H1 (cell line): Measurements from ENCODE around the gene SEC23IP. TPM values are rescaled to one million over a fixed set of nuclear protein-coding genes. Genes with fewer than 3 reads are reported as not detected.

Experiments used
- CTCF ChIA-PET: fragments of 300-600 bp; sonication (Branson Sonifier 250); formaldehyde crosslinking; loops from one replicate; lab custom pipeline; 2021; ENCODE audit not compliant: partially characterized antibody; lab: Charles Lee
- POLR2A ChIA-PET: fragments of 300-600 bp; sonication (Branson Sonifier 250); formaldehyde crosslinking; loops from one replicate; lab custom pipeline; 2021; ENCODE audit warnings: inconsistent platforms; ENCODE audit not compliant: partially characterized antibody; lab: Charles Lee
- DNase-seq, 2 experiments: peaks; one replicate each; pipeline versions ENCODE4 v3.0.0 to v3.0.0-alpha.2; 2010 to 2022; ENCODE audit warnings: low spot score in 2 of 2, low read depth in 1 of 2, mixed read lengths in 1 of 2
- FAIRE-seq: peaks from 2 replicates; lab custom pipeline; 2011; peaks lifted over from hg19 to GRCh38; lab: Jason Lieb, UNC
- H2AFZ ChIP-seq: 2 replicates; pipeline ENCODE4 v1.8.1; 2012; ENCODE audit warnings: low read length, inconsistent platforms
- H2AK5ac ChIP-seq: 2 replicates; pipeline ENCODE4 v1.6.1; 2013; ENCODE audit warnings: low read depth, low read length
- H2BK120ac ChIP-seq: replicated peaks from 2 replicates; pipeline ENCODE3; 2013; ENCODE audit warnings: low read depth, low read length, inconsistent platforms
- H2BK12ac ChIP-seq: 2 replicates; pipeline ENCODE4 v1.6.1; 2013; ENCODE audit warnings: low read depth, low read length
- H2BK15ac ChIP-seq: 2 replicates; pipeline ENCODE4 v1.6.1; 2013; ENCODE audit warnings: low read length
- H2BK20ac ChIP-seq: 2 replicates; pipeline ENCODE4 v1.6.1; 2013; ENCODE audit warnings: low read length
- H2BK5ac ChIP-seq: 2 replicates; pipeline ENCODE4 v1.6.1; 2013; ENCODE audit warnings: low read depth, low read length
- H3K14ac ChIP-seq: 2 replicates; pipeline ENCODE4 v1.6.1; 2013; ENCODE audit warnings: inconsistent platforms; ENCODE audit not compliant: insufficient read length
- H3K18ac ChIP-seq: 2 replicates; pipeline ENCODE4 v1.6.1; 2013; ENCODE audit warnings: low read length; ENCODE audit errors: extremely low read depth
- H3K23ac ChIP-seq: 2 replicates; pipeline ENCODE4 v1.6.1; 2013; ENCODE audit warnings: inconsistent platforms; ENCODE audit not compliant: insufficient read length
- H3K23me2 ChIP-seq: 2 replicates; pipeline ENCODE4 v1.6.1; 2013; ENCODE audit warnings: low read depth, low read length
- H3K27ac ChIP-seq: 2 replicates; pipeline ENCODE4 v1.6.1; 2011; ENCODE audit warnings: low read depth, low read length, inconsistent platforms
- H3K27me3 ChIP-seq, 4 experiments: replicated peaks in 1 of 4; 1 replicate in 1 of 4; 2 replicates in 3 of 4; pipeline versions ENCODE4 v1.6.1 to v1.8.1; 2011 to 2013; ENCODE audit warnings: low read length in 3 of 4, mild to moderate bottlenecking in 3 of 4, inconsistent platforms in 2 of 4, mixed read lengths in 2 of 4, moderate library complexity in 1 of 4; ENCODE audit not compliant: control insufficient read depth in 3 of 4, insufficient read depth in 3 of 4; ENCODE audit errors: extremely low read depth in 1 of 4
- H3K36me3 ChIP-seq, 4 experiments: 2 replicates each; pipeline versions ENCODE4 v1.6.1 to v1.8.1; 2011 to 2013; ENCODE audit warnings: mild to moderate bottlenecking in 4 of 4, low read length in 3 of 4, moderate library complexity in 2 of 4, control low read depth in 1 of 4, inconsistent platforms in 1 of 4; ENCODE audit not compliant: insufficient read depth in 4 of 4, control insufficient read depth in 2 of 4
- H3K4ac ChIP-seq: replicated peaks from 2 replicates; pipeline ENCODE3; 2013; ENCODE audit warnings: low read length, low read depth, mixed read lengths, inconsistent platforms; ENCODE audit not compliant: insufficient read length
- H3K4me1 ChIP-seq, 4 experiments: replicated peaks in 1 of 4; 1 replicate in 1 of 4; 2 replicates in 3 of 4; pipeline versions ENCODE4 v1.6.1 to v1.8.1; 2011 to 2013; ENCODE audit warnings: low read length in 3 of 4, inconsistent platforms in 2 of 4, mixed read lengths in 1 of 4; ENCODE audit not compliant: insufficient read depth in 4 of 4, control insufficient read depth in 3 of 4
- H3K4me2 ChIP-seq, 2 experiments: 2 replicates each; pipeline versions ENCODE4 v1.6.1 to v1.8.1; 2011 to 2013; ENCODE audit warnings: low read depth in 2 of 2, low read length in 2 of 2, control low read depth in 1 of 2, inconsistent platforms in 1 of 2, mild to moderate bottlenecking in 1 of 2; ENCODE audit not compliant: insufficient read depth in 1 of 2
- H3K4me3 ChIP-seq, 4 experiments: fragments of 200-600, 300-600 bp in 1 of 4; sonication (generic), shearing (Covaris generic), sonication (Bioruptor Twin) in 1 of 4; 2 replicates each; pipeline versions ENCODE4 v1.5.1 to v1.8.1; 2011 to 2016; ENCODE audit warnings: low read length in 4 of 4, low read depth in 3 of 4, control low read depth in 2 of 4, inconsistent platforms in 2 of 4, mild to moderate bottlenecking in 2 of 4, mixed read lengths in 1 of 4, moderate library complexity in 1 of 4; ENCODE audit not compliant: insufficient read depth in 2 of 4; ENCODE audit errors: extremely low read depth in 1 of 4
- H3K56ac ChIP-seq: replicated peaks from 2 replicates; pipeline ENCODE3; 2013; ENCODE audit warnings: low read depth, mild to moderate bottlenecking, mixed read lengths, low read length, inconsistent platforms; ENCODE audit not compliant: insufficient read length
- H3K79me1 ChIP-seq: 2 replicates; pipeline ENCODE4 v1.6.1; 2013; ENCODE audit warnings: low read depth, low read length, control low read depth
- H3K79me2 ChIP-seq, 2 experiments: 2 replicates each; pipeline versions ENCODE4 v1.6.1 to v1.8.1; 2012 to 2013; ENCODE audit warnings: low read length in 2 of 2, mild to moderate bottlenecking in 2 of 2, inconsistent platforms in 1 of 2; ENCODE audit not compliant: insufficient read depth in 2 of 2, control insufficient read depth in 1 of 2
- H3K9ac ChIP-seq, 4 experiments: replicated peaks in 1 of 4; 1 replicate in 1 of 4; 2 replicates in 3 of 4; pipeline versions ENCODE4 v1.6.1 to v1.8.1; 2011 to 2013; ENCODE audit warnings: low read depth in 3 of 4, low read length in 3 of 4, control low read depth in 2 of 4, mild to moderate bottlenecking in 2 of 4, moderate library complexity in 2 of 4, inconsistent platforms in 1 of 4; ENCODE audit errors: extremely low read depth in 1 of 4
- H3K9me3 ChIP-seq, 2 experiments: 2 replicates each; pipeline versions ENCODE4 v1.6.1 to v1.8.1; 2012 to 2013; ENCODE audit warnings: mild to moderate bottlenecking in 2 of 2, moderate library complexity in 2 of 2, control low read depth in 1 of 2, inconsistent platforms in 1 of 2, low read depth in 1 of 2, low read length in 1 of 2, mixed read lengths in 1 of 2; ENCODE audit not compliant: insufficient read depth in 2 of 2
- H4K20me1 ChIP-seq, 2 experiments: replicated peaks in 1 of 2; 2 replicates each; pipeline versions ENCODE3 to v1.8.1; 2011 to 2013; ENCODE audit warnings: inconsistent platforms in 2 of 2, low read length in 2 of 2, mild to moderate bottlenecking in 1 of 2; ENCODE audit not compliant: insufficient read depth in 2 of 2, control insufficient read depth in 1 of 2
- H4K5ac ChIP-seq: 2 replicates; pipeline ENCODE4 v1.6.1; 2013; ENCODE audit warnings: low read length, low read depth, mixed read lengths, inconsistent platforms; ENCODE audit not compliant: insufficient read length
- H4K8ac ChIP-seq: 2 replicates; pipeline ENCODE4 v1.8.0; 2013; ENCODE audit warnings: mild to moderate bottlenecking, moderate library complexity, low read length, inconsistent platforms; ENCODE audit not compliant: insufficient read depth; ENCODE audit errors: extremely low read depth
- H4K91ac ChIP-seq: replicated peaks from 2 replicates; pipeline ENCODE3; 2013; ENCODE audit warnings: low read length, mixed read lengths, inconsistent platforms; ENCODE audit not compliant: insufficient read length
- ASH2L ChIP-seq: fragments of 200-600, 300-600 bp; sonication (generic); IDR thresholded peaks from one replicate; pipeline ENCODE4 v1.7.1; 2017; ENCODE audit warnings: low read length
- BCL11A ChIP-seq, 2 experiments: IDR thresholded peaks; one replicate each; pipeline ENCODE4 v1.6.1; 2011; ENCODE audit warnings: low read depth in 2 of 2, low read length in 2 of 2, mild to moderate bottlenecking in 2 of 2
- CTBP2 ChIP-seq: IDR thresholded peaks from 2 replicates; pipeline ENCODE4 v1.7.0; 2011; ENCODE audit warnings: borderline replicate concordance, mild to moderate bottlenecking, moderate library complexity, mixed read lengths, low read length; ENCODE audit not compliant: insufficient read depth, insufficient read length
- GTF2F1 ChIP-seq: IDR thresholded peaks from 2 replicates; pipeline ENCODE4 v1.6.1; 2012; ENCODE audit warnings: low read depth, low read length, improper control_type of control experiment, borderline replicate concordance
- KDM4A ChIP-seq: IDR thresholded peaks from one replicate; pipeline ENCODE4 v1.7.1; 2012; ENCODE audit warnings: low read depth, mild to moderate bottlenecking, moderate library complexity, low read length, inconsistent platforms; ENCODE audit not compliant: severe bottlenecking
- MAX ChIP-seq: IDR thresholded peaks from 2 replicates; pipeline ENCODE4 v1.6.1; 2012; ENCODE audit warnings: inconsistent platforms
- POLR2AphosphoS5 ChIP-seq: IDR thresholded peaks from 2 replicates; pipeline ENCODE4 v1.6.1; 2011; ENCODE audit warnings: low read depth, low read length
- RNF2 ChIP-seq: fragments of 200-900, 300-1000 bp; sonication (generic); IDR thresholded peaks from 2 replicates; pipeline ENCODE4 v1.7.1; 2016; ENCODE audit warnings: borderline replicate concordance, low read depth, mild to moderate bottlenecking, antibody characterized with exemption, low read length; ENCODE audit not compliant: poor library complexity, severe bottlenecking; ENCODE audit errors: missing control alignments
- SAP30 ChIP-seq: fragments of 300-600 bp; sonication (generic); IDR thresholded peaks from 2 replicates; pipeline ENCODE4 v1.7.1; 2012; ENCODE audit warnings: low read length, moderate library complexity, mild to moderate bottlenecking, inconsistent platforms; ENCODE audit not compliant: insufficient read depth, insufficient replicate concordance
- SP1 ChIP-seq: IDR thresholded peaks from 2 replicates; pipeline ENCODE4 v1.6.1; 2011; ENCODE audit warnings: low read depth, low read length
- SP4 ChIP-seq: IDR thresholded peaks from 2 replicates; pipeline ENCODE4 v1.6.1; 2012; ENCODE audit warnings: low read length, inconsistent platforms
- SRF ChIP-seq: IDR thresholded peaks from 2 replicates; pipeline ENCODE4 v1.6.1; 2011; ENCODE audit warnings: mild to moderate bottlenecking, low read depth, low read length, moderate library complexity
- TBP ChIP-seq: IDR thresholded peaks from 2 replicates; pipeline ENCODE4 v1.6.1; 2011; ENCODE audit warnings: low read depth, low read length, improper control_type of control experiment
- TCF12 ChIP-seq: IDR thresholded peaks from 2 replicates; pipeline ENCODE4 v1.6.1; 2011; ENCODE audit warnings: low read depth, mild to moderate bottlenecking, low read length
- WGBS, 2 experiments: shearing (Covaris generic) in 1 of 2; methylation state at CpG; one replicate each; pipeline versions ENCODE4 v1.1.6 to v1.1.7; 2013 to 2015; ENCODE audit warnings: low lambda C conversion rate in 2 of 2, mixed read lengths in 2 of 2, inconsistent platforms in 1 of 2, low coverage in 1 of 2, missing lambda C conversion rate in 1 of 2; ENCODE audit not compliant: insufficient replicate concordance in 2 of 2, insufficient coverage in 1 of 2, insufficient read length in 1 of 2; ENCODE audit errors: extremely low coverage in 1 of 2, missing lambda C conversion rate in 1 of 2; 5-methylcytosine and 5-hydroxymethylcytosine counted together
- polyA plus RNA-seq, 7 experiments: library from polyadenylated mRNA; depleted of rRNA in 3 of 7; stranded (reverse) in 5 of 7; unstranded in 2 of 7; fragments of >200 nt in 5 of 7; fragments of 200-250 nt in 2 of 7; gene quantifications; 1 replicate in 5 of 7; 2 replicates in 1 of 7; 4 replicates in 1 of 7; pipeline versions ENCODE4 v1.2.1 to v1.2.3, GENCODE V29; 2011 to 2013; ENCODE audit warnings: missing spikeins in 2 of 7, mixed read lengths in 2 of 7
- total RNA-seq: library from RNA; stranded (reverse); fragmentation: NEBNext Ultra II Directional; extraction: Animal tissue kit (Norgen Biotek cat#: 25700); gene quantifications from 2 replicates; pipeline ENCODE4 v1.2.1, GENCODE V29; 2021

Gene SEC23IP
- total and polyA plus RNA-seq, 2 of the 8 experiments (the other 6 are each of a cell fraction or from before 2014, with no cell fraction given) = 29.0 to 105 TPM

- Histone ChIP-seq H2BK15ac (no peak overlapping the region), H3K14ac (no peak overlapping the region), H2BK120ac (no peak overlapping the region), H2AK5ac (no peak overlapping the region), H4K91ac (no peak overlapping the region), H2AFZ (no peak overlapping the region), H3K56ac (no peak overlapping the region), H3K27me3 (no peaks in the 10 kb centered on the region), H3K23ac (no peak overlapping the region), H3K79me1 (0 out of 2 replicates have a peak, but pooled peaks cover 3% of the 10 kb centered on the region), H3K18ac (no peak overlapping the region), H3K4me2 (no peak overlapping the region), H4K8ac (no peak overlapping the region), H3K4me3 (no peak overlapping the region), H3K4ac (no peak overlapping the region), H3K79me2 (no peaks in the 10 kb centered on the region), H3K23me2 (no peaks in the 10 kb centered on the region), H2BK20ac (no peak overlapping the region), H3K9me3 (no peaks in the 10 kb centered on the region), H3K36me3 (peaks cover 15 to 73% (median 37%) of the 10 kb centered on the region in 4 experiments), H3K9ac (no peak overlapping the region), H2BK5ac (no peak overlapping the region), H3K27ac (no peak overlapping the region), H3K4me1 (no peaks in the 10 kb centered on the region), H2BK12ac (no peak overlapping the region), H4K20me1 (peaks cover 0 to 1% of the 10 kb centered on the region in 2 experiments), H4K5ac (no peak overlapping the region)
- WGBS, 2 experiments = 100% methylated on average over 1 of the region's 1 CpG; no CpG with 5 or more reads in 1 of the 2 experiments
- ChIA-PET CTCF (no interaction called here), POLR2A (interaction anchor here (1.2 kb wide), 1 partner anchor 8 kb away, joined by 4 read pairs; no protein-coding TSS in a partner anchor)
- FAIRE-seq (no peak), DNase-seq (no peak)
- TF ChIP-seq MAX (no peak), GTF2F1 (no peak), BCL11A (IDR thresholded peaks at IDR 0.05; ENCODE audit: low read depth in 2 of 2, low read length in 2 of 2) (no peak), TBP (no peak), TCF12 (no peak), SAP30 (no peak), KDM4A (no peak), RNF2 (no peak), CTBP2 (no peak), ASH2L (no peak), SP4 (no peak), POLR2AphosphoS5 (no peak), SRF (no peak), SP1 (no peak)
Observed at GRCh38 chr10:119919826-119920225, 27.3 kb downstream of the SEC23IP start.
